HepG2 (cell line): ENCODE measurements around the gene TAF3. TPM values are rescaled to one million over a fixed set of nuclear protein-coding genes. Genes with fewer than 3 reads are reported as not detected.

Experiments
- ATAC-seq: fragments of 200-7000 bp; cut with Tn5 transposase; 3 replicates; pipeline ENCODE4 v1.9.1; 2020; ENCODE audit warnings: mild to moderate bottlenecking, moderate library complexity
- BruUV-seq: library from RNA; stranded (reverse); fragments of 400-500 nt; replicated peaks from 2 replicates; lab custom pipeline; 2021; lab: Mats Ljungman, UMichigan
- CTCF ChIA-PET: fragments of 300-600 bp; formaldehyde crosslinking; extraction: SDS; loops from one replicate; lab custom pipeline; 2021; ENCODE audit warnings: low total read pairs, inconsistent platforms, low intra/inter-chr PET ratio; lab: Yijun Ruan, JAX
- POLR2A ChIA-PET: fragments of 350-600 bp; sonication (Branson Sonifier 250); formaldehyde crosslinking; loops from one replicate; lab custom pipeline; 2020; ENCODE audit warnings: antibody characterized with exemption, inconsistent platforms; lab: Yijun Ruan, JAX
- DNase-seq: peaks from one replicate; pipeline ENCODE4 v3.0.0-alpha.2; 2015; ENCODE audit warnings: low spot score
- FAIRE-seq: peaks from 3 replicates; lab custom pipeline; 2011; peaks lifted over from hg19 to GRCh38; lab: Jason Lieb, UNC
- H2AFZ ChIP-seq: one replicate; pipeline ENCODE4 v1.6.1; 2011; ENCODE audit warnings: low read length, inconsistent platforms
- H3K27ac ChIP-seq: fragments of 300-600 bp; 3 replicates; pipeline ENCODE4 v1.8.0; 2011; ENCODE audit warnings: mixed run types, mild to moderate bottlenecking, mixed read lengths, low read length, inconsistent platforms; ENCODE audit not compliant: insufficient read depth; ENCODE audit errors: extremely low read length
- H3K27me3 ChIP-seq, 2 experiments: fragments of 200-600 bp in 1 of 2; 2 replicates in 1 of 2; 3 replicates in 1 of 2; pipeline versions ENCODE4 v1.6.0 to v1.8.0; 2011; ENCODE audit warnings: low read length in 2 of 2, mild to moderate bottlenecking in 2 of 2, moderate library complexity in 2 of 2, inconsistent platforms in 1 of 2; ENCODE audit not compliant: insufficient read depth in 2 of 2, control insufficient read depth in 1 of 2
- H3K36me3 ChIP-seq, 2 experiments: fragments of 200-600 bp in 1 of 2; replicated peaks in 1 of 2; 2 replicates in 1 of 2; 3 replicates in 1 of 2; pipeline versions ENCODE4 v1.5.1 to v1.8.0; 2011; ENCODE audit warnings: low read length in 2 of 2, inconsistent platforms in 1 of 2; ENCODE audit not compliant: insufficient read depth in 2 of 2, control insufficient read depth in 1 of 2
- H3K4me1 ChIP-seq: 2 replicates; pipeline ENCODE4 v1.5.1; 2012; ENCODE audit warnings: low read length, inconsistent platforms; ENCODE audit not compliant: insufficient read depth
- H3K4me2 ChIP-seq: 2 replicates; pipeline ENCODE4 v1.6.0; 2011; ENCODE audit warnings: low read depth, low read length, inconsistent platforms
- H3K4me3 ChIP-seq, 3 experiments: fragments of 200-600 bp in 1 of 3; sonication (generic), shearing (Covaris generic) in 1 of 3; replicated peaks in 1 of 3; 2 replicates each; pipeline ENCODE4 v1.5.1; 2011 to 2016; ENCODE audit warnings: low read length in 3 of 3, inconsistent platforms in 2 of 3, low read depth in 2 of 3, mild to moderate bottlenecking in 2 of 3, control low read depth in 1 of 3, mixed read lengths in 1 of 3; ENCODE audit not compliant: insufficient read depth in 1 of 3
- H3K79me2 ChIP-seq: one replicate; pipeline ENCODE4 v1.6.1; 2011; ENCODE audit warnings: low read length, inconsistent platforms; ENCODE audit not compliant: insufficient read depth
- H3K9ac ChIP-seq: 2 replicates; pipeline ENCODE4 v1.6.0; 2011; ENCODE audit warnings: mild to moderate bottlenecking, low read depth, low read length, inconsistent platforms; ENCODE audit not compliant: insufficient read depth
- H3K9me3 ChIP-seq: 2 replicates; pipeline ENCODE4 v1.5.1; 2012; ENCODE audit warnings: mild to moderate bottlenecking, low read length
- H4K20me1 ChIP-seq: 2 replicates; pipeline ENCODE4 v1.6.0; 2011; ENCODE audit warnings: inconsistent platforms, mild to moderate bottlenecking, low read length, moderate library complexity; ENCODE audit not compliant: insufficient read depth
- FOSL2 ChIP-seq: sonication (generic); formaldehyde crosslinking; IDR thresholded peaks from 2 replicates; pipeline ENCODE4 v1.4.0; 2020; ENCODE audit warnings: missing genetic modification reagents
- NFYB ChIP-seq: sonication (generic); formaldehyde crosslinking; IDR thresholded peaks from 2 replicates; pipeline ENCODE4 v1.4.0; 2020; ENCODE audit warnings: missing genetic modification reagents
- RAD51 ChIP-seq: fragments of 450-650 bp; IDR thresholded peaks from 2 replicates; pipeline ENCODE4 v1.6.1; 2016; ENCODE audit warnings: borderline replicate concordance
- SKI ChIP-seq: fragments of 450-650 bp; IDR thresholded peaks from one replicate; pipeline ENCODE4 v1.6.1; 2018; ENCODE audit warnings: mild to moderate bottlenecking; ENCODE audit not compliant: partially characterized antibody
- SMAD9 ChIP-seq: sonication (generic); formaldehyde crosslinking; IDR thresholded peaks from 2 replicates; pipeline ENCODE4 v1.5.1; 2020; ENCODE audit warnings: mild to moderate bottlenecking, missing genetic modification reagents
- WGBS: methylation state at CpG from one replicate; pipeline ENCODE4 v1.1.6; 2017; ENCODE audit warnings: low lambda C conversion rate; 5-methylcytosine and 5-hydroxymethylcytosine counted together
- in situ Hi-C: cut with HindIII; loops from 2 replicates; pipeline ENCODE4 v1.10.0; 2017; ENCODE audit warnings: low pct_unique_long_range_greater_than_20kb; ENCODE audit not compliant: extremely low pct_ligation_motif_present
- intact Hi-C: fragments of 100-400 bp; cut with micrococcal nuclease; formaldehyde crosslinking; loops from one replicate; pipeline ENCODE4 v1.10.0; 2022; ENCODE audit not compliant: unreplicated experiment
- polyA plus RNA-seq, 8 experiments: library from polyadenylated mRNA; depleted of rRNA in 3 of 8; stranded (reverse) in 7 of 8; unstranded in 1 of 8; fragments of >200 nt; fragmentation: Illumina TruSeq in 4 of 8; extraction: Trizol in 4 of 8; gene quantifications; 2 replicates each; pipeline versions ENCODE4 v1.2.1 to v1.2.3, GENCODE V29; 2011 to 2016; ENCODE audit warnings: low read depth in 4 of 8, missing spikeins in 1 of 8, mixed read lengths in 1 of 8; ENCODE audit not compliant: insufficient read depth in 1 of 8
- total RNA-seq, 5 experiments: library from RNA; depleted of rRNA; stranded (reverse); fragments of >200 nt; fragmentation: Illumina TruSeq; extraction: Trizol; gene quantifications; 2 replicates each; pipeline ENCODE4 v1.2.3, GENCODE V29; 2016; ENCODE audit warnings: low read depth in 1 of 5
- TF ChIP-seq, protein P1 (sequence below): sonication (generic); formaldehyde crosslinking; IDR thresholded peaks from 2 replicates; pipeline ENCODE4 v1.4.0; 2020; ENCODE audit warnings: missing genetic modification reagents, mild to moderate bottlenecking, borderline replicate concordance
- TF ChIP-seq, protein P2 (sequence below): sonication (generic); formaldehyde crosslinking; IDR thresholded peaks from 2 replicates; pipeline ENCODE4 v1.4.0; 2020; ENCODE audit warnings: missing genetic modification reagents, borderline replicate concordance

Gene TAF3
- total and polyA plus RNA-seq, 2 of the 13 experiments (the other 11 are each of a cell fraction or from before 2014, with no cell fraction given), result 1.7 to 2.9 TPM

GRCh38 chr10:7988989-7989388, 170.7 kb downstream of the TAF3 start:
- TF ChIP-seq, protein P1, sequence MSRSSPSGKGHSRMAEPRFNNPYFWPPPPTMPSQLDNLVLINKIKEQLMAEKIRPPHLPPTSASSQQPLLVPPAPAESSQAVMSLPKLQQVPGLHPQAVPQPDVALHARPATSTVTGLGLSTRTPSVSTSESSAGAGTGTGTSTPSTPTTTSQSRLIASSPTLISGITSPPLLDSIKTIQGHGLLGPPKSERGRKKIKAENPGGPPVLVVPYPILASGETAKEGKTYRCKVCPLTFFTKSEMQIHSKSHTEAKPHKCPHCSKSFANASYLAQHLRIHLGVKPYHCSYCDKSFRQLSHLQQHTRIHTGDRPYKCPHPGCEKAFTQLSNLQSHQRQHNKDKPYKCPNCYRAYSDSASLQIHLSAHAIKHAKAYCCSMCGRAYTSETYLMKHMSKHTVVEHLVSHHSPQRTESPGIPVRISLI, result no peak
- TF ChIP-seq NFYB (CRISPR knock-in tag), result peak; percentile 48; the same call in 1 of the 2 replicates
- no peak for FAIRE-seq
- Histone ChIP-seq H3K79me2 (no peaks in the 10 kb centered on the region), H3K4me1 (no peaks in the 10 kb centered on the region), H3K9me3 (no peaks in the 10 kb centered on the region), H2AFZ (no peak overlapping the region), H3K27ac (no peak overlapping the region), H3K9ac (no peak overlapping the region), H3K36me3 (peaks cover 0 to 1% of the 10 kb centered on the region in 2 experiments; a peak in 1 of 5 replicates), H3K4me3 (no peak overlapping the region), H3K27me3 (no peaks in the 10 kb centered on the region), H3K4me2 (no peak overlapping the region), H4K20me1 (no peaks in the 10 kb centered on the region)
- in situ Hi-C loops (no loop called here), intact Hi-C loops (no loop called here)
- CTCF ChIA-PET, result no interaction called here
- BruUV-seq, result no TSS peak
- POLR2A ChIA-PET, result no interaction called here
- 100% methylated on average over 2 of the region's 2 CpGs for WGBS
- ATAC-seq, result no peak
- no peak for DNase-seq

GRCh38 chr10:7998831-7999230, 180.5 kb downstream of the TAF3 start:
- Histone ChIP-seq H3K4me2 (no peak overlapping the region), H3K9ac (no peak overlapping the region), H3K27ac (no peak overlapping the region), H2AFZ (no peak overlapping the region), H4K20me1 (no peaks in the 10 kb centered on the region)
- WGBS, result 91% methylated on average over 1 of the region's 1 CpG
- ATAC-seq (no peak), FAIRE-seq (no peak)
- TF ChIP-seq SKI (no peak), SMAD9 (no peak), RAD51 (no peak), FOSL2 (CRISPR knock-in tag) (no peak)
- TF ChIP-seq, protein P2, sequence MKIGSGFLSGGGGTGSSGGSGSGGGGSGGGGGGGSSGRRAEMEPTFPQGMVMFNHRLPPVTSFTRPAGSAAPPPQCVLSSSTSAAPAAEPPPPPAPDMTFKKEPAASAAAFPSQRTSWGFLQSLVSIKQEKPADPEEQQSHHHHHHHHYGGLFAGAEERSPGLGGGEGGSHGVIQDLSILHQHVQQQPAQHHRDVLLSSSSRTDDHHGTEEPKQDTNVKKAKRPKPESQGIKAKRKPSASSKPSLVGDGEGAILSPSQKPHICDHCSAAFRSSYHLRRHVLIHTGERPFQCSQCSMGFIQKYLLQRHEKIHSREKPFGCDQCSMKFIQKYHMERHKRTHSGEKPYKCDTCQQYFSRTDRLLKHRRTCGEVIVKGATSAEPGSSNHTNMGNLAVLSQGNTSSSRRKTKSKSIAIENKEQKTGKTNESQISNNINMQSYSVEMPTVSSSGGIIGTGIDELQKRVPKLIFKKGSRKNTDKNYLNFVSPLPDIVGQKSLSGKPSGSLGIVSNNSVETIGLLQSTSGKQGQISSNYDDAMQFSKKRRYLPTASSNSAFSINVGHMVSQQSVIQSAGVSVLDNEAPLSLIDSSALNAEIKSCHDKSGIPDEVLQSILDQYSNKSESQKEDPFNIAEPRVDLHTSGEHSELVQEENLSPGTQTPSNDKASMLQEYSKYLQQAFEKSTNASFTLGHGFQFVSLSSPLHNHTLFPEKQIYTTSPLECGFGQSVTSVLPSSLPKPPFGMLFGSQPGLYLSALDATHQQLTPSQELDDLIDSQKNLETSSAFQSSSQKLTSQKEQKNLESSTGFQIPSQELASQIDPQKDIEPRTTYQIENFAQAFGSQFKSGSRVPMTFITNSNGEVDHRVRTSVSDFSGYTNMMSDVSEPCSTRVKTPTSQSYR (CRISPR knock-in tag), result no peak
- TF ChIP-seq, all 625 proteins: peak for 0
- no peak for DNase-seq
- Histone ChIP-seq H3K27me3 (no peaks in the 10 kb centered on the region), H3K36me3 (no peaks in the 10 kb centered on the region), H3K9me3 (no peaks in the 10 kb centered on the region), H3K4me1 (no peaks in the 10 kb centered on the region), H3K4me3 (no peak overlapping the region), H3K79me2 (no peaks in the 10 kb centered on the region)
- in situ Hi-C loops, result no loop called here
- intact Hi-C loops, result no loop called here
- BruUV-seq, result no TSS peak
- ChIA-PET CTCF (no interaction called here), POLR2A (no interaction called here)
